Mucosa of descending colon (tissue), 3 donors: ENCODE results near the gene ECT2. TPM values are rescaled to one million over a fixed set of nuclear protein-coding genes. Genes with fewer than 3 reads are reported as not detected.

Source experiments
- ATAC-seq: fragments of 200-7000 bp; cut with Tn5 transposase; one replicate; pipeline ENCODE4 v1.9.1; 2020; ENCODE audit warnings: mild to moderate bottlenecking, moderate library complexity
- DNase-seq, 3 donors: peaks; one replicate each; pipeline ENCODE4 v3.0.0-alpha.2; 2020
- H3K36me3 ChIP-seq: fragments of 200-600 bp; one replicate; pipeline ENCODE4 v1.8.0; 2021; ENCODE audit warnings: low read depth, mild to moderate bottlenecking
- H3K4me1 ChIP-seq: fragments of 200-600 bp; one replicate; pipeline ENCODE4 v1.8.0; 2021; ENCODE audit warnings: low read depth, mild to moderate bottlenecking
- H3K4me3 ChIP-seq: fragments of 200-600 bp; one replicate; pipeline ENCODE4 v1.8.0; 2021; ENCODE audit warnings: mild to moderate bottlenecking
- H3K9me3 ChIP-seq: fragments of 200-600 bp; one replicate; pipeline ENCODE4 v1.8.0; 2021; ENCODE audit warnings: mild to moderate bottlenecking
- CTCF ChIP-seq: fragments of 200-600 bp; IDR thresholded peaks from one replicate; pipeline ENCODE4 v1.8.0; 2022; ENCODE audit warnings: antibody characterized with exemption, mild to moderate bottlenecking
- intact Hi-C, 2 donors: fragments of 100-400 bp; cut with DNase I in 1 of 2; cut with micrococcal nuclease in 1 of 2; formaldehyde crosslinking; loops; one replicate each; pipeline versions ENCODE4 v1.11.0 to v1.11.1; 2022; cut with DNase I, micrococcal nuclease
- total RNA-seq, 3 donors: library from RNA; stranded (reverse); fragmentation: NEBNext Ultra II Directional in 2 of 3; extraction: Animal tissue kit (Norgen Biotek cat#: 25700) in 2 of 3; gene quantifications; one replicate each; pipeline versions ENCODE4 v1.2.1 to v1.2.4, GENCODE V29; 2021 to 2023
- donor health status: DM: no; HTN: no; CAD: no; lungs with moderate emphysema.
- donor health status: DM: no; HTN: no; CAD: no.
- donor health status: DM: no; HTN: yes; CAD: no.

Gene ECT2
- total RNA-seq, 3 donors from 2014 or later: 14.8 to 30.2 (median 14.9) TPM

DNA sequence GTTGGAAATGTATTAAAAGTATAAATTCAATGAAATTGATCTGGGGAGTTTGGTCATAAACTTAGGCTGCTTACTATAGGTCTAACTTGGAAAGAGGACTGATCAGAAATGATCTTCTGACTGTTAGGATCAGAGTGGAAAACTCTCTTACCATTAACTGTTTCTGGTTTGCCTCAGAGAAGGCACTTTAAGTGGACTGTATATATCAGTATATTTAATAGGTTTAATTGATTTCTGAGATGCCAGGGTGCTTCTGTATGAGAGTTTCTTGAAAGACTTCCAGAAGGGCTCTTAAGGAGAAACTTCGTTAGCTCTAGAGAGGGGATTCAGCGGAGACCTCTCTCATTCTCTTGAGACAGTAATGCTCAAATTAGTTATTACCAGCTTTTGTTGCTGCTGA, 36.5 kb downstream of the ECT2 start:
- DNase-seq: no peak
- Histone ChIP-seq H3K9me3 (no peaks in the 10 kb centered on the region), H3K36me3 (no peaks in the 10 kb centered on the region), H3K4me1 (no peaks in the 10 kb centered on the region), H3K4me3 (no peak overlapping the region)
- TF ChIP-seq CTCF: no peak
- intact Hi-C loops: no loop called here
- no peak for ATAC-seq

DNA sequence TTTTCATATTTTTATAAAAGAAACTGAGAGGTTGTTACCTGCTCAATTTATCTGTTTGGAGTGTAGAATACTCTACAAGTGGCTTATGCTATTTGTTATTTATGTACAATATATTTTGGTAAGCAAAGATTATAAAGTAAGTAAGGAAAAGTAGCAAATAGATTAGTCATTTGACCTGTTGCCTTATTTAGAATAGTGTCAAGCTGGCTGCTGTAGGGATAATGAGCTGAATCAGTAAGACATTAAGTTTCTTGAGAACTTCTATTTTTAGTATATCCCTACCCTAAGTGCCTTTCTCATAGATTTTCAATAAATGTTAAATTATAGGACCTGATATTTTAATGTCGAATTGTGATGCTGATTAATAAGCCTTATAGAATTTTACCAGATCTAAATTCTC, 37.2 kb downstream of the ECT2 start:
- intact Hi-C loops: no loop called here
- Histone ChIP-seq H3K36me3 (no peaks in the 10 kb centered on the region), H3K4me3 (no peak overlapping the region), H3K9me3 (no peaks in the 10 kb centered on the region), H3K4me1 (no peaks in the 10 kb centered on the region)
- ATAC-seq (no peak), DNase-seq (no peak)
- no peak for TF ChIP-seq CTCF

DNA sequence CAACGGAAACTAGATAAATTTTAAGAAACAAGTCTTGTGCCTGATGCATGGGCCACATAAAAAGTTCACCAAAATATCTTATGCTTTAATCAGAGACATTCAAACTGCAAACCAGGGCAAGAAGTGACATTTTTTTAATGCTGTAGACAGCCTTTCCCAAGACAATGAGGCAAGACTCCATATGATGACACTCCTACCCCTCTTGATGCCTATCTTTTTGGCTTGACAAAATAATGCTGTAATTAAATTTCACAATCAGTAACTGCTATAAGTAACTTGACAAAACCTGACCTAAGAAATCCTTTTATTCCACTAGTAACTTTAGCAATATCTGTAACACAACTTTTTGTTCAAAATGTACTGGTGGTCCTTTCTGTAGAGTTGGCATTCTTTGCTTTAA, 48.7 kb downstream of the ECT2 start:
- ATAC-seq (no peak), DNase-seq (no peak)
- intact Hi-C loops: no loop called here
- no peaks in the 10 kb centered on the region for H3K9me3 ChIP-seq
- H3K36me3 ChIP-seq: no peaks in the 10 kb centered on the region
- no peak for TF ChIP-seq CTCF
- no peaks in the 10 kb centered on the region for H3K4me1 ChIP-seq
- H3K4me3 ChIP-seq: no peak overlapping the region

GRCh38 chr3:172800156-172800555, 49.6 kb downstream of the ECT2 start:
- ATAC-seq (no peak), DNase-seq (no peak)
- H3K9me3 ChIP-seq: no peaks in the 10 kb centered on the region
- TF ChIP-seq CTCF: no peak
- H3K4me1 ChIP-seq: no peaks in the 10 kb centered on the region
- no peak overlapping the region for H3K4me3 ChIP-seq
- no peaks in the 10 kb centered on the region for H3K36me3 ChIP-seq
- intact Hi-C loops: no loop called here

DNA sequence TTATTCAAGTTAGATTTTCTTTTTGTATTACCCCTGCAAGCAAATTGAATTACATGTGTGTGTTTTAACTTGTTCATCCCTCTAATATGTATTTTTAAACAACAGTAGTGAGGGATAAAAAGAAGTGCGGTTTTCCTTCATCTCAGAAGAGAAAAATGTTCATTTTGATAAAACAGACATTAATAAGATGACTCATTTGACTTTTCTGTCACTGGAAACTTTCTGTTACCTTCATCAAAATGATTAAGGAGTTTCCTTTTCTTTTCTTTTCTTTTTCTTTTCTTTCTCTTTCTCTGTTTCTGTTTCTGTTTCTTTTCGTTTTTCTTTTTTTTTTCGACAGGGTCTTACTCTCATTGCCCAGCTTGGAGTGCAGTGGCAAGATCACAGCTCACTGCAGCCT, 53.0 kb downstream of the ECT2 start:
- ATAC-seq (no peak), DNase-seq (no peak)
- H3K4me3 ChIP-seq: no peak overlapping the region
- H3K36me3 ChIP-seq: no peaks in the 10 kb centered on the region
- no peaks in the 10 kb centered on the region for H3K9me3 ChIP-seq
- H3K4me1 ChIP-seq: no peaks in the 10 kb centered on the region
- no peak for TF ChIP-seq CTCF
- intact Hi-C loops: no loop called here

DNA sequence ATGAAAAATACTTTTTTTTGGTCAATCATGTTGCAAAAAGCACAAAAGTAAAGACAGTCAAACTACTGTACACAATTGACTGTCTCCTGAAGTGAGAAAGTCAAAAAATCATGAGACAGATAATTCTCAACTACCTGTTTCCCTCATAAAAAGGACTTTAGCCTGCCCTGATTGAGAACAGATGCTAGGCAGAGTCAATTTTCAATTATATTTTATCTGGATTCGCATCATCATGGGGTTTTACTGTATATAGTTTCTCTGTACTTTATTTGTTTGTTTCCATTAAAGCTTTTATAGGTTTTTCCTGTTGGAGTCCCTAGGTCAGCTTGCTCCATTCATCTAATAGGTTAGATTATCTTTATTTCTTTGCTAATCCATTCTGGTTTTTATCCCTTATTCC, 53.8 kb downstream of the ECT2 start:
- no peaks in the 10 kb centered on the region for H3K36me3 ChIP-seq
- H3K9me3 ChIP-seq: no peaks in the 10 kb centered on the region
- intact Hi-C loops: no loop called here
- no peak for TF ChIP-seq CTCF
- no peak for ATAC-seq
- no peaks in the 10 kb centered on the region for H3K4me1 ChIP-seq
- no peak overlapping the region for H3K4me3 ChIP-seq
- DNase-seq: no peak
